HG03521 (cell line): ENCODE data around the gene ZCCHC14.
"Not testable (repeated sequence)": the region's sequence is repeated elsewhere in the genome, so short reads cannot be mapped to it uniquely, and the experiment has no call there.

Source experiments
- ATAC-seq: cut with Tn5 transposase; IDR thresholded peaks from one replicate; pipeline ENCODE4 v1.9.1; 2021; ENCODE audit warnings: mild to moderate bottlenecking, moderate library complexity; ENCODE audit not compliant: unreplicated experiment

The ZCCHC14 gene

GRCh38 chr16:87525352-87525751, 32.5 kb upstream of the ZCCHC14 start:
- ATAC-seq: no peak

- ATAC-seq: no peak
Measured at GRCh38 chr16:87524407-87524806, 31.6 kb upstream of the ZCCHC14 start.

GRCh38 chr16:87523605-87524004, 30.8 kb upstream of the ZCCHC14 start:
- ATAC-seq: not testable (repeated sequence)

GRCh38 chr16:87521764-87522163, 28.9 kb upstream of the ZCCHC14 start:
- ATAC-seq: not testable (repeated sequence)

GRCh38 chr16:87519170-87519569, 26.3 kb upstream of the ZCCHC14 start:
- ATAC-seq: not testable (repeated sequence)

- ATAC-seq: not testable (repeated sequence)
Measured at GRCh38 chr16:87518430-87519051, 25.7 kb upstream of the ZCCHC14 start.

GRCh38 chr16:87517610-87518429, 25.0 kb upstream of the ZCCHC14 start:
- not testable (repeated sequence) for ATAC-seq

GRCh38 chr16:87516361-87516760, 23.5 kb upstream of the ZCCHC14 start:
- ATAC-seq: no peak

- ATAC-seq: no peak
Measured at GRCh38 chr16:87515475-87516330, 22.9 kb upstream of the ZCCHC14 start.

- not testable (repeated sequence) for ATAC-seq
Measured at GRCh38 chr16:87509778-87510177, 17.0 kb upstream of the ZCCHC14 start.

GRCh38 chr16:87507351-87508069, 14.7 kb upstream of the ZCCHC14 start:
- no peak for ATAC-seq

GRCh38 chr16:87506423-87507350, 13.9 kb upstream of the ZCCHC14 start:
- no peak for ATAC-seq

- no peak for ATAC-seq
Measured at GRCh38 chr16:87505834-87506233, 13.0 kb upstream of the ZCCHC14 start.

GRCh38 chr16:87503232-87503937, 10.6 kb upstream of the ZCCHC14 start:
- not testable (repeated sequence) for ATAC-seq

GRCh38 chr16:87502308-87502969, 9.6 kb upstream of the ZCCHC14 start:
- ATAC-seq: no peak

GRCh38 chr16:87501117-87501516, 8.3 kb upstream of the ZCCHC14 start:
- ATAC-seq: no peak

GRCh38 chr16:87499189-87499486, 6.3 kb upstream of the ZCCHC14 start:
- no peak for ATAC-seq

GRCh38 chr16:87498324-87499188, 5.7 kb upstream of the ZCCHC14 start:
- no peak for ATAC-seq
